Stimulated activated CD8-positive, alpha-beta memory T cell treated with anti-CD3 and anti-CD28 coated beads, Interleukin-4, amount 100 ng/mL, for 48 hours (primary cell): Measurements from ENCODE around the gene DOLPP1.
"Not testable (repeated sequence)": the region's sequence is repeated elsewhere in the genome, so short reads cannot be mapped to it uniquely, and the experiment has no call there.

Experiments
- DNase-seq: peaks from one replicate; pipeline ENCODE4 v3.0.0-alpha.2; 2020

Gene DOLPP1

DNA sequence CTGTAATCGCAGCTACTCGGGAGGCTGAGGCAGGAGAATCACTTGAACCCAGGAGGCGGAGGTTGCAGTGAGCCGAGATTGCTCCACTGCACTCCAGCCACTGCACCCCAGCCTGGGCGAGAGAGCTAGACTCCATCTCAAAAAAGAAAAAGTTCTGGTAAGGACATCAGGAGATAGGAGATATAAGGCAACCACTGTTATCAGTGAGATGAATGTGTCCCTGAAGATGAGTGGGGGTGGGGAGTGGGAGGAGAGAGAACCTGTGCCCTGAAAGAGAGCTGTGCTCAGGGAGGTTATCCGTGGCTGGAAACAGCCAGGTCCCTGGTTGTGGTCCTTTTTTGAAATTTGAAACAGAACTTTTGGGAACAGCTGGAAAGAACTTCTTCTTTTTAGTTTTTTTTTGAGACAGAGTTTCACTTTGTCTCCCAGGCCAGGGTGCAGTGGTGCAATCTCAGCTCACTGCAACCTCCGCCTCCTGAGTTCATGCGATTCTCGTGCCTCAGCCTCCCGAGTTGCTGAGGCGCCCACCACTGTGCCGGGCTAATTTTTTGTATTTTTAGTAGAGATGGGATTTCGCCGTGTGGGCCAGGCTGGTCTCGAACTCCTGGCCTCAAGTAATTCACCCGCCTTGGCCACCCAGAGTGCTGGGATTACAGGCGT, 32.9 kb downstream of the DOLPP1 start:
- DNase-seq, result no peak

GRCh38 chr9:129118799-129119198, 37.9 kb downstream of the DOLPP1 start:
- DNase-seq, result no peak

- no peak for DNase-seq
These were observed 40.6 kb downstream of the DOLPP1 start for GRCh38 chr9:129121483-129121882.

- no peak for DNase-seq
These were observed 41.2 kb downstream of the DOLPP1 start for GRCh38 chr9:129122133-129122532.

GRCh38 chr9:129122976-129123375, 42.1 kb downstream of the DOLPP1 start:
- not testable (repeated sequence) for DNase-seq

GRCh38 chr9:129124506-129125069, 43.7 kb downstream of the DOLPP1 start:
- no peak for DNase-seq

DNA sequence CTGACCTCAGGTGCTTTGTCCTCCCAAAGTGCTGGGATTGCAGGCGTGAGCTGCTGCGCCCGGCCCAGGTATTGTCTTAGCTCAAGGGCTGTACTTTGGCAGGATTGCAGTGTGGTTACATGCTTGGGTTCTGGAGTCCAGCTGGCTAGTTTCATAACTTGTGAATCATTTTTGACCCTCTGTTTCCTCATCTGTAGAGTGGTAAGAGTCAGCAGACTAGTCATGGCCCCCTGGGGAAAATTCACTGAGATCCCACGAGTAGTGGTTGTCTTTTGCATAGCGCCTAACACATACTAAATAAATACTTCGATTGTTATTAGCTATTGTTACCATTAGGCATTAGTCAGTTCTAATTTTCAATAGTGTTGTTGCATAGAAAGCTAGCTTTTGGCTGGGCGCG, 44.6 kb downstream of the DOLPP1 start:
- DNase-seq, result no peak

GRCh38 chr9:129126749-129127618, 46.1 kb downstream of the DOLPP1 start:
- no peak for DNase-seq

GRCh38 chr9:129128689-129129088, 47.8 kb downstream of the DOLPP1 start:
- DNase-seq, result no peak

DNA sequence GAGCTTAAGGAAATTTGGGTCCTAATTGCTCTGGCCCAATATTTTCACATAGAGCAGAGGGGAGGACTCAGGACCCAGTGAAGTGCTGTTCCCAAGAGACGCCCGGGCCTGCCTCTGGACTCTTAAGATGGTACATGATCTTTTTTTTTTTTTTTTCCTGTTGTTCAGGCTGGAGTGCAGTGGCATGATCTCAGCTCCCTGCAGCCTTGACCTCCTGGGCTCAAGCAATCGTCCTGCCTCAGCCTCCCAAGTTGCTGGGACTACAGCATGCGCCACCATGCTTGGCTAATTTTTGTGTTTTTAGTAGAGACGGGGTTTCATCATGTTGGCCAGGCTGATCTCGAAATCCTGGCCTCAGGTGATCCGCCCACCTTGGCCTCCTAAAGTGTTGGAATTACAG, 49.4 kb downstream of the DOLPP1 start:
- not testable (repeated sequence) for DNase-seq

GRCh38 chr9:129130791-129131190, 49.9 kb downstream of the DOLPP1 start:
- no peak for DNase-seq

- peak; percentile 92 for DNase-seq
These were observed 50.6 kb downstream of the DOLPP1 start for GRCh38 chr9:129131300-129132145.

DNA sequence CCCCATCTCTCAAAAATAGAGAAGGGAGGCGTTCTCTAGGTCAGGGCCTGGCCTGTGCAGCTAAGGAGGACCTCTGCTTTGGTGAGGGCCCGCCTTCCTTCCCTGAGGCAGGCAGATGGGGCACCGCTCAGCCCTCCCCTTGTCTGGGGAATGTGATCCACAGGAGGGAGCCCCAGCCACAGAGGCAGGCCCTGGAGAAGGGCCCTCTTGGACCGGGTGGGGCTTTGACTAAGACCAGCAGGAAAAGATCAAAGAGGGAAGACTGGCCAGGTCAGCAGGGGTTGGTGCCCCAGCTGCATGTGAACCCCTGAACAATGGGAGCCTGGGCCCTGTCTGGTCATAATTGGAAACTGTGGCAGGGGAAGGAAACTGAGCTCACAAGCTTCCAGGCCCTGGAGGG, 52.2 kb downstream of the DOLPP1 start:
- no peak for DNase-seq

DNA sequence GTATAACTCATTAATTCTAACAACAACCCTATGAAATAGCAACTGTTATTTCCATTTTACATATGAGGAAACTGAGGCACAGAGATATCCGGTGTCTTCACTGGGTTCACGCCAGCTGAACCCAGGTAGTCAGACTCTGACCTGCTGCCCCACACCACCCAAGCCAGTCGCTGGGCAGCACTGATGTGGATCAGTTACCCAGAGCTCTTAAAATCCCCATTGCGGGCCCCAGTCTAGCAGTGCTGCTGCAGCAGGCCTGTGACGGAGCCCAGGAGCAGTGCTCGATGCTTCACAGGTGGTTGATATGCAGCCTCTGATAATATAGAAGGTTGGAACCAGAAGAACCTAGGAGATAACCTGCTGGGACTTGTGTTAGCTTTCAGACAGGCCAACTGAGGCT, 54.6 kb downstream of the DOLPP1 start:
- DNase-seq, result no peak

GRCh38 chr9:129136446-129137035, 55.6 kb downstream of the DOLPP1 start:
- no peak for DNase-seq

DNA sequence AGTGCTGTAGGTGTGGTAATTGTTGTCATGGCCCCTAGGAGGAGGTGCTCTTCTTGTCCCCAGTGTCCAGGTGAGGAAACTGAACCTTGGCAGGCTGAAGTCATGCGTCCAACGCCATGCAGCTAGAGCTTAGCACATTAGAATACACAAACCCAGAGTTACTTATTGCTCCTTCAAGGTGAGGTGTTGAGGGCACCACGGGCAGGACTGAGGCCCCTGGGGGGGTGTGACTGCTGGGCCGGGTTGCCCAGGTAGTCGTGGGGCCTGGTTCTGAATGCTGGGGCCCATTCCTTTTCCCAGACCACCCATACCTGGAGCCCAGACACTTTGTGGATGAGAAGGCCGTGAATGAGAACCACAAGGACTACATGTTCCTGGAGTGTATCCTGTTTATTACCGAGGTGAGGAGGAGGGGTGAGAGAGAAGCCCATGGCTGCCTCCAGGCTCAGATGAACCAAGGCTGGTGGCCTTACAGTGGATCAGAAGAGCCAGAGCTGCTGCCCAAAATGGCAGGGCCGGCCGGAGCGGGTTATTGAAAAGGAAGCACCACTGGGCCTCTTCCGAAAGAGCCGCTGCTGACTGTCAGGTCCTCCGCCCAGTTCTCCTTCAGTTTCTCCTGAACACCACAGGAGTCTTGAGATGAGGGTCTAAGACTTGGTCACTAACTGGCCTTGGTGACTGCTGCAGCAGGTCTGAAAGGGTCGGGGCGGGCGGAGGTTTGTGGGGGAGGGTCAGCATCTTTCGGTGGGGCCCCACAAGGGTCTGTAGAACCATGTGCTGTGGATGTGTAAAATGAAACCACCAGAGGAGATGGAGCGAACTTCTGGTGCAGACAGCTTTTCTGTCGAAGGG, 56.6 kb downstream of the DOLPP1 start:
- no peak for DNase-seq

DNA sequence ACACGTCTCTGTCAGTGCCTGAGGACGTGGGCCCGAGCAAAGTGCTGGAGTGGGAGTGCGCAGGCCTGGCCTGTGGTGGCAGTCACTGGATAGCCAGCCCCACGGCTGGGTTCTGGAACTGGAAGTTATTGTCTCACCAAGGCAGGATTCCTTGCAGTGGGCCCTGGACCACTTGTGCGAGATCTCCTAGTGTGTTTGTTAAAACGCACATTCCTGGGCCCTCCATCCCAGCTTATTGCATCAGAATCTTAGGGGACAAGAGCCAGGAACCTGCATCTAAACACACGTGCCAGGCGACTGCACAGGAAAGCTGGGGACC, 57.2 kb downstream of the DOLPP1 start:
- no peak for DNase-seq

DNA sequence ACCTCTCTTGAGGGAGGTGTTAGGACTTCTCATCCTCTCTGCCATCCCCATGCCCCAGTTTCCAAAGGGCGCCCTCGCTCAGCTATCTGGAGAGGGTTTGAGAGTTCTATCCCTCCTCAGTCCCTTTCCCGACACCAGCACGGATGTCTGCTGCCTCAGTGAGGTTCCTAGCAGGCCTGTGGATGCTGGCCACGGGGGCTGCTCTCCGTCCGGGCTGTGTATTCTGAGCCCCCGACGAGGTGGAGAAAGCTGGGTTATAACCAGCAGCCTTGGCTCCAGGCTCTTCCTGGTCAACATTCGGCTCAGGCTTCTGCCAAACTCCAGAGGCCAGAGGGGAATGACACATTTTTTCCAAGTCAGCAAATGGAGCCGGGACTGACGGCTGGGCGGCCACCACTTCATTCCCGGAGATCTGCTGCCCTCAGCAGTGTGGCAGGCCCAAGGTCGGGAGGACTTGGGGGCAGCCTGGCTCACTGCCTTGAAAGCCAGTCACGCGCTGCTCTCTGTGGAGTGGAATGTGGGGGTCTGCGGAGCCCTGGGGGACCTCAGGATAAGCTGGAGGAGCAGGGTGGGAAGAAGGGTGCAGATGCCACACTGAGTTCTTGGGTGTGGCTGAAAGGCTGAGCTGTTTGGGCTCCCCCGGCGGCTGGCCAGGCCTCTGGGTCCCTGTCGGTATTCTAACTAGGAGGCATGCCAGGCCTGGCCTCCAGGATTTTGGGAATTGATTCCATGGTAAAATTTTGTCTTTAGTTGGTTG, 57.7 kb downstream of the DOLPP1 start:
- no peak for DNase-seq

GRCh38 chr9:129139233-129139992, 58.5 kb downstream of the DOLPP1 start:
- peak; percentile 82 for DNase-seq

GRCh38 chr9:129139993-129140396, 59.1 kb downstream of the DOLPP1 start:
- DNase-seq, result peak; percentile 81
